Measurements from ENCODE around the gene ATP13A2. TPM values are rescaled to one million over a fixed set of nuclear protein-coding genes. Genes with fewer than 3 reads are reported as not detected.
A peak's percentile ranks its signal among the peaks of the same experiment; 100 is the strongest.

Gene ATP13A2
- total RNA-seq, 2 donors from 2014 or later = 22.2 to 23.8 TPM

DNA sequence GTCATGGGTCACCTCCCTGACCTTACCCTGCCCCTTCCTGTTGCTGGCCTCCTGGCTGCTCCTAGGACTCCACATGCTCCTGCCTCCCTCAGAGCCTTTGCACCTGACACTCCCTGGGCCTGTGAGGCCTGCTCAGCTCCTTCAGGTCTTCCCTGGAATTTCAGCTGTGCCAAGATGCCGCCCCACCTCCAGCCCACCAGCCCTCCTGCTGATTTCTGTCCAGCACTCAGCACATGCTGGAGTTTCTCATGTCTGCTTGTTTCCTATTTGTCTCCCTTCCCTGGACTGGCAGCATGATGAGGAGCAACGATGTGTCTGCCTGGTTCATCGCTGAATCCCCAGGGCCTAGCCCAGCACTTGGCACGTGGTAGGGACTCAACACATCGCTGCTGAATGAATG lies 34.4 kb downstream of the ATP13A2 start:
- Mint-ChIP-seq H3K36me3 (ENCODE audit: insufficient read depth in 2 of 2) (no peaks in the 10 kb centered on the region), H3K27me3 (ENCODE audit: low read depth) (peaks cover 13% of the 10 kb centered on the region), H3K27ac (no peak overlapping the region), H3K4me1 (ENCODE audit: low read depth) (peaks cover 10% of the 10 kb centered on the region), H3K9me3 (no peaks in the 10 kb centered on the region), H3K4me3 (no peak overlapping the region)
- ATAC-seq (replicated peaks in 1 of 2) = no peak
- no peak for DNase-seq

DNA sequence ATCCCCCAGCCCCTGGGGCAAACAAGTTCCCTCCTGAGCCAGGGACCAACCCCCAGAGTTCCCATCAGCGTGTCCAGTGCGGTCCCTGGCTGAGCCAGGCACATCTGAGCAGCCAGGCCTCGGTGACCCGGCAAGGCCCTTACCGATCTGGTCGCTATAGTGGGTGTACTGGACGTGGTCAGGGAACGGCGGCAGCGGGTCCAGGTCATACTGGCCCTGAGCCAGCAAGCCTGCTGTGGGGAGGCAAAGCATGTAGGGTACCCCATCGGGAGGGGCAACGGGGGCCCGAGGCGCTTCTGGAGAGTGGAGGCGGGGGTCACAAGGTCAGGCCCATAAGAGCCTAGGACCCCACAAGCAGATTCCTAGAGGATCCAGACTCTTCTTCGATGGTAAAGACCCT lies 34.8 kb downstream of the ATP13A2 start:
- peaks cover 13% of the 10 kb centered on the region for H3K27me3 Mint-ChIP-seq (ENCODE audit: low read depth)
- H3K4me1 Mint-ChIP-seq (ENCODE audit: low read depth) = peaks cover 10% of the 10 kb centered on the region
- no peaks in the 10 kb centered on the region for H3K36me3 Mint-ChIP-seq (ENCODE audit: insufficient read depth in 2 of 2)
- H3K4me3 Mint-ChIP-seq = no peak overlapping the region
- DNase-seq = no peak
- no peak overlapping the region for H3K27ac Mint-ChIP-seq
- no peaks in the 10 kb centered on the region for H3K9me3 Mint-ChIP-seq
- no peak for ATAC-seq (replicated peaks in 1 of 2)

DNA sequence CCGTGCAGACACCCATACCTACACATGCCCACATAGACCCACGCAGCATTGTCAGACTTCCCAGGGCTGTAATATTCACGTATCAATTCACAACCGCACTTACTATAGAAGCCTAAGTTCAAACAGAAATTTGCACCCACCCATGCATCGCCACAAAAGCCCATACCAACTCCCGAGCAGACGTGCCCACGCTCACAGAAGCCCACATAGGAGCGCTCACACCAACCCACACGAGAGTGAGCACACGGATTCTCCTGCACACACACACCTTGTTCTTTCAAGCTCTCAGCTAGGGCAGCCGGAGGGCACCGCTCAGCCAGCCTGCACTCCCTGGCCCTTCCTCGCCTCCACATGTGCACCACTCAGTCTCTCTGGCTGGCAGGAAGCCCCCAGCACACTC lies 35.9 kb downstream of the ATP13A2 start:
- ATAC-seq (replicated peaks in 1 of 2) (no peak), DNase-seq (no peak)
- peaks cover 3% of the 10 kb centered on the region for H3K4me1 Mint-ChIP-seq (ENCODE audit: low read depth)
- peaks cover 3% of the 10 kb centered on the region for H3K27me3 Mint-ChIP-seq (ENCODE audit: low read depth)
- H3K36me3 Mint-ChIP-seq (ENCODE audit: insufficient read depth in 2 of 2) = no peaks in the 10 kb centered on the region
- H3K4me3 Mint-ChIP-seq = no peak overlapping the region
- no peaks in the 10 kb centered on the region for H3K9me3 Mint-ChIP-seq
- no peak overlapping the region for H3K27ac Mint-ChIP-seq

DNA sequence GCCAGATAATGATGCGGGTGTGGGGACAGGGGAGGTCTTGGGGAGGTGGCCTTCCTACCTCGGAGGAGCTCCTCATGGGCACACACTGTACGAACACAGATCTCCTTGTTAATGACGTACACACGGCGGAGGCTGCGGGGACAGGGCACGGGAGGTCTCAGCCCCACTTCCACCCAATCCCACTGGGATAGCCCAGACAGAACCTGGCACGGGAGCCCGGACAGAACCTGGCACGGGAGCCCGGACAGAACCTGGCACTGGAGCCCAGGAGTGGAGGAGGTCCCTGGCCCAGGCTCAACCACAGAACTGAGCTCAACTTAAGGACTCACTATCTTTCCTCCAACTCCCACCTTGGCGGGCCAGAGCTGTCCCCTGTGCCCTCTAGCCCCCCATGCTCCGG lies 36.5 kb downstream of the ATP13A2 start:
- Mint-ChIP-seq H3K9me3 (no peaks in the 10 kb centered on the region), H3K27me3 (ENCODE audit: low read depth) (no peaks in the 10 kb centered on the region), H3K27ac (no peak overlapping the region), H3K4me1 (ENCODE audit: low read depth) (no peaks in the 10 kb centered on the region), H3K4me3 (no peak overlapping the region), H3K36me3 (ENCODE audit: insufficient read depth in 2 of 2) (no peaks in the 10 kb centered on the region)
- ATAC-seq (replicated peaks in 1 of 2) (no peak), DNase-seq (no peak)

DNA sequence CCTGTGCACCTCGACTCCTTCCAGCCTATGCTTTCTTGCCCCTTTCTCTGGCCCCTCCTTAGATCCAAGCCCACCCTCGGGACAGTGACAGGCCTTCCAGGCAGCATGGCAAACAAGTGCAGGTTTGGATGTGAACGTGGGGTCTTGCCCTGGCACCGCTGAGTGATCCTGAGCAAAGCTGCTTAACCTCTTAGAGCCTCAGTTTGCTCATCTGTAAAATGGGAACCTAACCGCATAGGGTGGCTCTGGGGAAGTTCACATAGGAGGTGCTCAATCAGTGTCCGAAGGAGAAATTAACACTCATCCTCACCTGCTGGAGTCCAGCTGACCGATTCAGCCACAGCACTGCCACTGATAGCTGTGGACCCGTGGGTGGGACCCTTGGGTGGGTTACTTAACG lies 38.5 kb downstream of the ATP13A2 start:
- Mint-ChIP-seq H3K4me1 (ENCODE audit: low read depth) (no peaks in the 10 kb centered on the region), H3K36me3 (ENCODE audit: insufficient read depth in 2 of 2) (no peaks in the 10 kb centered on the region), H3K27ac (no peak overlapping the region), H3K4me3 (no peak overlapping the region), H3K9me3 (no peaks in the 10 kb centered on the region), H3K27me3 (ENCODE audit: low read depth) (no peaks in the 10 kb centered on the region)
- DNase-seq (no peak), ATAC-seq (replicated peaks in 1 of 2) (no peak)

DNA sequence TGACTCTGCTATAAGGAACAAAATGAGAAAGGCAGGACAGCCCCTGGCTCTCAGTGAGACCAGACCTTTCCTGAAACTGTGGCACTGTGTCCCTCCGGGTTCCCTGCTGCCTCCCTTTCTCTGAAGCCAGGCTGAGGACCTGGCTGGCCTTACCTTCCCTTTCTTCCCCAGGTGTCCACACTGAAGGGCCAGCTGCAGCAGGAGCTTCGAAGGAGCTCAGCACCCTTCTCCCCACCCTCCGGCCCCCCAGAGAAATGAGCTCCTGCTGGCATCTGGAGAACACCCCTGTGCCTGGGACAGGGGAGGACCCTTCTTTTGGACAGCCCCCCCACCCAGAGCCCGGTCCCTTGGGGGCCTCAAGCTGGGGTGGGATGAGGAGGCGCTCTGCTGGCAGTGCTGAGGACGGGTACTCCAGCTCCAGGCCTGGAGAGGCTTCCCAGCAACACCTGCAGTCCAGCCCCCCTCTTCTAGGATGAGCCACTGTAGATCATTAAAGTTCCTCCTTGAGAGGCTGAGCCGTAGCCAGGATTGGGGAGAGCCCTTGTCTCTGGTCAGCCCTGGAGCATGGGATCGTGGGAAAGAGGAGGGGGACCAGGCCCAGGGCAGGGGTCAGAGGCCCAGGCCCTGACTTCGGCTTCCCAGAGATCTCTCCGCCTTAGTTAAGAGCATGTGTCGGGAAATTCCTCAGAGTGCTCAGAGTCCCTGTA lies 39.4 kb downstream of the ATP13A2 start:
- ATAC-seq (replicated peaks in 1 of 2) (no peak), DNase-seq (no peak)
- H3K27ac Mint-ChIP-seq = no peak overlapping the region
- H3K9me3 Mint-ChIP-seq = no peaks in the 10 kb centered on the region
- no peaks in the 10 kb centered on the region for H3K36me3 Mint-ChIP-seq (ENCODE audit: insufficient read depth in 2 of 2)
- no peak overlapping the region for H3K4me3 Mint-ChIP-seq
- H3K4me1 Mint-ChIP-seq (ENCODE audit: low read depth) = no peaks in the 10 kb centered on the region
- H3K27me3 Mint-ChIP-seq (ENCODE audit: low read depth) = no peaks in the 10 kb centered on the region

DNA sequence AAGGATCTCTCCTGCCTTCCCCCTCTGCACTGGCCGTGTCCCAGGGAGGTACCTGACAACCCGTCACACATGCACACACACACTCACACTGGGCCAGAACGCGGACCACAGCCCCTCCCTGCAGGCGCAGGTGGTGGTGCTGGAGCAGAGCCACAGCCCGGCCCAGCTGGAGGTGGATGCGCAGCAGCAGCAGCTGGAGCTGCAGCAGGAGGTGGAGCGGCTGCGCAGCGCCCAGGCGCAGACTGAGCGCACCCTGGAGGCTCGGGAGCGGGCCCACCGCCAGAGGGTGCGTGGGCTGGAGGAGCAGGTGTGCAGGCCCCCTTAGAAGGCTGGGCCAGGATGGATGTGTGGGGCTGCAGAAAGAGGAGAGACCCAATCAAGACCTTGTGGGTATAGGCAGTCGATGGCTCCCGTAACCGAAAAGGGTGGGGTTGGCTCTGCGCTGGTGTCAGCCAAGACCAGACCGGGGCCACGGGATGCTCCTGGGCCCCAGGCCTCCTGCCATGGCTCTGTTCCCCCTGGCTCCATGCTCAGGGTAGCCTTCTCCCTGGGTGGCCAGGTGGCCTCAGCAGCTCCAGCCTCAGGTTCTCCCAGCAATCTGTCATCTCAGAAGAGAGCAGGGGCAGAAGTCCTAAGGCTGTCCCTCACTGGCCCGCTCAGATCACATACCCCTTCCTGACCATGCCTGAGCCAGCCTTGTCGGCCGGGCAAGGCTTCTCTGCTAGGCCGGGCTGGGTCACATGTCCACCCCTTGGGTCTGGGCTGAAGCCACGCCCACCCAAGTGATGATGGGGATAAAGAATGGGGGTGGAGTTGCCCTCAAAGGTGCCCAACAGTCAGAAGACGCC lies 40.2 kb downstream of the ATP13A2 start:
- H3K27ac Mint-ChIP-seq = no peak overlapping the region

DNA sequence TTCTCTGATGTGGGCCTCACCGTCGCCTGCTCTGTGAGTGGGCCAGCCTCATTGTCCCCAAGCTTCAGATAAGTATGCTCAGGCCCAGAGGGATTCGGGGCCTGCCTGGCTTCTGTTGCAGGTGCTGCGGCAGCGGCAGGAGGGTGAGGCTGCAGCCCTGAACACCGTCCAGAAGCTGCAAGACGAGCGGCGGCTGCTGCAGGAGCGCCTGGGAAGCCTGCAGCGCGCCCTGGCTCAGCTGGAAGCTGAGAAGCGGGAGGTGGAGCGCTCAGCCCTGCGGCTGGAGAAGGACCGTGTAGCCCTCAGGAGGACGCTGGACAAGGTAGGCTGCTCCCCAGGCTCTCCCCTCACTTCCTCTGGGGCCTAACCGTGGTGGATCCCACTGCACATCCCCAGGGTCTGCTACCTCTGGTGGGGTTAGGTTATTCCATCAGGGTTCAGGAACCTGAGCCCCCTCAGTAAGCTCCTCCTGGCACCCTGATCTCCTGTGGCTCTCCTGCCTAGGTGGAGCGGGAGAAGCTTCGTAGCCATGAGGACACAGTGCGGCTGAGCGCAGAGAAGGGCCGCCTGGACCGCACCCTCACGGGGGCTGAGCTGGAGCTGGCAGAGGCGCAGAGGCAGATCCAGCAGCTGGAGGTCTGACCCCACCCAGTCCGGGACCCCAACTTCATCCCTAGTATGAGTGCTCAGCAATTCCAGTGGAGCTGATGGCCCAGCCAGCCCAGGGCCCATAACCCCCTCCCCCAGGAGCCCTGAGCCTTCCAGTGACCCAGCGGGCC lies 41.4 kb downstream of the ATP13A2 start:
- no peaks in the 10 kb centered on the region for H3K27me3 Mint-ChIP-seq (ENCODE audit: low read depth)

More for the DNA sequence above, 40.2 kb downstream of the ATP13A2 start:
- no peaks in the 10 kb centered on the region for H3K27me3 Mint-ChIP-seq (ENCODE audit: low read depth)
- no peaks in the 10 kb centered on the region for H3K9me3 Mint-ChIP-seq
- no peak overlapping the region for H3K4me3 Mint-ChIP-seq
- H3K4me1 Mint-ChIP-seq (ENCODE audit: low read depth) = no peaks in the 10 kb centered on the region
- no peak for DNase-seq
- no peak for ATAC-seq (replicated peaks in 1 of 2)
- no peaks in the 10 kb centered on the region for H3K36me3 Mint-ChIP-seq (ENCODE audit: insufficient read depth in 2 of 2)

DNA sequence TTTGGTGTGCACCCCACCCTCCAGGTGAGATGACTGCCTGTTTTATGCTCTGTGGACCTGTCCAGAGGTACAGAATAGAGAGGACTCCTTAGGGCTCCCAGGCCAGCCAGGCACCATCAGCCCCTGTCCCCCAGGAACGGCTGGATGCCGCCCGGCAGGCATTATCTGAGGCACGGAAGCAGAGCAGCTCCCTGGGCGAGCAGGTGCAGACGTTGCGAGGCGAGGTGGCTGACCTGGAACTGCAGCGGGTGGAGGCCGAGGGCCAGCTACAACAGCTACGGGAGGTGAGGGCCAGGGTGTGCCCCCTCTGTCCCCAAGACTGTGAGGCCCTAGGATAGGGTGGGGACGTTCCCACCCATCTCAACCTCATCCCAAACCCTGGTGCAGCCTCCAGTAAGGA lies 42.1 kb downstream of the ATP13A2 start:
- Mint-ChIP-seq H3K36me3 (ENCODE audit: insufficient read depth in 2 of 2) (no peaks in the 10 kb centered on the region), H3K4me3 (no peak overlapping the region), H3K27ac (no peak overlapping the region), H3K9me3 (no peaks in the 10 kb centered on the region), H3K27me3 (ENCODE audit: low read depth) (no peaks in the 10 kb centered on the region), H3K4me1 (ENCODE audit: low read depth) (no peaks in the 10 kb centered on the region)
- ATAC-seq (replicated peaks in 1 of 2) (no peak), DNase-seq (no peak)

More for the DNA sequence above, 41.4 kb downstream of the ATP13A2 start:
- no peaks in the 10 kb centered on the region for H3K9me3 Mint-ChIP-seq
- H3K36me3 Mint-ChIP-seq (ENCODE audit: insufficient read depth in 2 of 2) = no peaks in the 10 kb centered on the region
- H3K4me3 Mint-ChIP-seq = no peak overlapping the region
- no peak overlapping the region for H3K27ac Mint-ChIP-seq
- DNase-seq = no peak
- no peak for ATAC-seq (replicated peaks in 1 of 2)
- no peaks in the 10 kb centered on the region for H3K4me1 Mint-ChIP-seq (ENCODE audit: low read depth)

DNA sequence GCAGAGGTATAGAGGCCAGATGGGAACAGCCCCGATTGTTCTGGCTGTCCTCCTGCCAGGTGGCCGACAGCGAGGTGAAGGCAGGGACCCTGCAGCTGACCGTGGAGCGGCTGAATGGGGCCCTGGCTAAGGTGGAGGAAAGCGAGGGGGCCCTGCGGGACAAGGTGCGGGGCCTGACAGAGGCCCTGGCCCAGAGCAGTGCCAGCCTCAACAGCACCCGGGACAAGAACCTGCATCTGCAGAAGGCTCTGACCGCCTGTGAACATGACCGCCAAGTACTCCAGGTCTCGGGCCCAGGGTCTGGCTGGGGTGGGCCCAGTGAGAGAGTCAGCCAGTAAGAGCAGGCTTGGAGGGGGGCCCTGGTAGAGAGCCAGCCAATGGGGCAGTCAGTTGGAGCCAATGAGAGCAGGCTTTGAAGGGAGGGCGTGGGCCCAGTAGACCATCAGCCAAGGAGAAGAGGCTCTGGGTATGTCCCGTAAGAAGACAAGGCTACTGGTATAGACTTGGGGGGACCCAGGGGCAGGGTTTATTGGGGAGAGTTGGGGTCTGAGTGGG lies 42.6 kb downstream of the ATP13A2 start:
- Mint-ChIP-seq H3K9me3 (no peaks in the 10 kb centered on the region), H3K4me3 (no peak overlapping the region), H3K27me3 (ENCODE audit: low read depth) (no peaks in the 10 kb centered on the region), H3K4me1 (ENCODE audit: low read depth) (no peaks in the 10 kb centered on the region), H3K27ac (no peak overlapping the region), H3K36me3 (ENCODE audit: insufficient read depth in 2 of 2) (no peaks in the 10 kb centered on the region)
- ATAC-seq (replicated peaks in 1 of 2) (peak in 1 of 2 donors; percentile 22), DNase-seq (no peak)

DNA sequence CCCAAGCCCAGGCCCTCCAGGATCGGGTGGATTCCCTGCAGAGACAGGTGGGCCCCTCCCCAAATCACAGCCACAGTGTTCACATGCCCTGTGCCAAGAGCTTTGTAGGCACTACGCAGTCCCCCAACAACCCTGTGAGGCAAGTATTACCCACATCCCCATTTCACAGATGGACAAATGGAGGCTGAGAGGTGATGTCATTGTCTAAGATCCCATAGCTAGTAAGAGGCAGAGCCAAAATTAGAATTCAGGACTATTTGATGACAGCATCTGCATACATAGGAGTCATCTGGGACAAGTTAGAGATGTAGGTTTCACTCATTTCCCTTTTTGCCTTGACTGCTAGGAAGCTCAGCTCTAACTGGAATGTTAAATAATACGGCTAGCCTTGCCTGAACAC lies 43.4 kb downstream of the ATP13A2 start:
- Mint-ChIP-seq H3K4me3 (no peak overlapping the region), H3K27ac (no peak overlapping the region), H3K27me3 (ENCODE audit: low read depth) (no peaks in the 10 kb centered on the region), H3K9me3 (no peaks in the 10 kb centered on the region), H3K36me3 (ENCODE audit: insufficient read depth in 2 of 2) (no peaks in the 10 kb centered on the region), H3K4me1 (ENCODE audit: low read depth) (no peaks in the 10 kb centered on the region)
- no peak for ATAC-seq (replicated peaks in 1 of 2)
- DNase-seq = no peak

DNA sequence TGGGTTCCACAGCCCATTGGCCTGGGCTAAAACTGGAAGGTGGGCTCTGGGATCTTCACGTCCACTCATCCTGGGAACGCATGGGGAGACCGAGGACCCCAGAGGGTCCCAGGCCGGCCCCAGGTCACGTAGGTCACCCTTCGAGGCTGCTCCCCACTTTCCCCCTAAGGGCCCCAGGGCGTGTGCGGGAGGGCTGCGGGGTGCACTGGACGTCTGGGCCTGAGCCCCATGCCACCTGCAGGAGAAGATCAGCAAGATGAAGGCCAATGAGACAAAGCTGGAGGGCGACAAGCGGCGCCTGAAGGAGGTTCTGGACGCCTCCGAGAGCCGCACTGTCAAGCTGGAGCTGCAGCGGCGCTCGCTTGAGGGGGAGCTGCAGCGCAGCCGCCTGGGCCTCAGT lies 43.8 kb downstream of the ATP13A2 start:
- no peaks in the 10 kb centered on the region for H3K36me3 Mint-ChIP-seq (ENCODE audit: insufficient read depth in 2 of 2)
- H3K4me1 Mint-ChIP-seq (ENCODE audit: low read depth) = no peaks in the 10 kb centered on the region
- DNase-seq = no peak
- no peak overlapping the region for H3K4me3 Mint-ChIP-seq
- no peak for ATAC-seq (replicated peaks in 1 of 2)
- H3K9me3 Mint-ChIP-seq = no peaks in the 10 kb centered on the region
- H3K27ac Mint-ChIP-seq = no peak overlapping the region
- no peaks in the 10 kb centered on the region for H3K27me3 Mint-ChIP-seq (ENCODE audit: low read depth)

DNA sequence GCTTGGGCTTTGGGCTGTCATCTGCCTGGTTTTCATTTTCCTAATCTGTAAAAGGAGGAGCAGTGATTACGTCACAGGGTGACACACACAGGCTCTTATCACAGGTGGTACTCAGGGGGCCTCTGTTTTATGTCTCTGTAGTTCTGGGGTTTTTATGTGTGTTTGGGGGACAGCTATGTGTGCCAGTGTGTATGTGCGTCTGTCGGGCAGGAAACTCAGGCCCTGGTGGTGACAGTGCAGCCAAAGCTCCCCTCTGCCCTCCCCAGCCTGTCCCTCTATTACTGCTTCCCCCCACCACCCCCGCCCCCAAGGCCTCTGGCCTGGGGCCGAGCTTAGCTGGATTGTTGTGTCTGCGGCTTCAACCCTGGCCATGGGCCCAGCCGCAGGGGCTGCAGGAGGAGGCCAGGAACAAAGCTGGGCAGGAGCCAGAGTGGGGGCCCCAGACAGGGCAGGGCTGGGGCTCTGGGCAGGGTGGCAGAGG lies 44.6 kb downstream of the ATP13A2 start:
- H3K4me1 Mint-ChIP-seq (ENCODE audit: low read depth) = no peaks in the 10 kb centered on the region
- H3K27me3 Mint-ChIP-seq (ENCODE audit: low read depth) = no peaks in the 10 kb centered on the region
- DNase-seq (no peak), ATAC-seq (replicated peaks in 1 of 2) (no peak)
- no peak overlapping the region for H3K4me3 Mint-ChIP-seq
- H3K27ac Mint-ChIP-seq = no peak overlapping the region
- H3K9me3 Mint-ChIP-seq = no peaks in the 10 kb centered on the region
- no peaks in the 10 kb centered on the region for H3K36me3 Mint-ChIP-seq (ENCODE audit: insufficient read depth in 2 of 2)
